ENCODE data around the gene TMEM270.
"Not testable (repeated sequence)": the region's sequence is repeated elsewhere in the genome, so short reads cannot be mapped to it uniquely, and the experiment has no call there.

The TMEM270 gene

DNA sequence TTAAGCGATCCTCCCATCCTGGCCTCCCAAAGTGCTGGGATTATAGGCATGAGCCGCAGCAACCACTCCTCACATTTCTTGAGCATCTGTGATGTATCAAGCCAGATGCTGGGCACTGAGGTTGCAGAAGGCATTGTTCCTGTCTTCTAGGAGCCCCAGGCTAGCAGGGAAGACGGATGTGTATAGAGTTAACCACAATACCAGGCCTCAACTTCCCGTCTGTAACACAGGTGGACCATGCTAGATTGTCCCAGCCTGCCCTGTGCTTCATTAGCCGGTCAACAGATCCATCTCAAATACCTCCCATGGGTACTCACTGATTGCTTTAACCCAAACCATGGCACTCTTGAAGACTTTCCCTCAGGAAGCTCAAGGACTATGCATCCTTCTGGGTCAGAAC, 32.0 kb upstream of the TMEM270 start:
- H3K9me3 Mint-ChIP-seq: no peaks in the 10 kb centered on the region
- no peak overlapping the region for H3K4me3 Mint-ChIP-seq
- peaks cover 3% of the 10 kb centered on the region for H3K27me3 Mint-ChIP-seq
- no peak overlapping the region for H3K27ac Mint-ChIP-seq
- peaks cover 24% of the 10 kb centered on the region for H3K4me1 Mint-ChIP-seq
- ATAC-seq (ENCODE audit: low read depth) (no peak), DNase-seq (ENCODE audit: low spot score in 2 of 2) (no peak)
- no peaks in the 10 kb centered on the region for H3K36me3 Mint-ChIP-seq

DNA sequence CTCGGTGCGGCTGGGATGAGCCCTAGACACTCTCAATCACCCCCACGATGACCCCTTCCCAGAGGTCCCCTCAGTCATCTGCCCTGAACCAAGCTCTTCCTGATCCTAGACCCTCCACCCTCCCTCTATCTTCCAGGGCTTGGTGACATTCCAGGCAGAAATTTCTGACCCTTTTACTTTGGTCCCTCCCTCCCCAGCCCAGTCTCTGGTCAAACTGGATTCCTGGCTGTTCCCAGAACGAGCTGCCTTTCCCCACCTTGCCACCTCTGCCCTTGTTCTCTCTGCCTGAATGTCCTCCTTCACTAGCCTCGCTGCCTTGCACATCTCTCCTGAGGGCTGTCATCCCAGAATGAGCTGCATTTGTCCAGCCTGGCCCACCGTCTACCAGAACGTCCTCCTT, 31.5 kb upstream of the TMEM270 start:
- Mint-ChIP-seq H3K4me3 (no peak overlapping the region), H3K27me3 (peaks cover 3% of the 10 kb centered on the region), H3K27ac (no peak overlapping the region), H3K9me3 (no peaks in the 10 kb centered on the region), H3K4me1 (peaks cover 24% of the 10 kb centered on the region), H3K36me3 (no peaks in the 10 kb centered on the region)
- ATAC-seq (ENCODE audit: low read depth) (no peak), DNase-seq (ENCODE audit: low spot score in 2 of 2) (no peak)

DNA sequence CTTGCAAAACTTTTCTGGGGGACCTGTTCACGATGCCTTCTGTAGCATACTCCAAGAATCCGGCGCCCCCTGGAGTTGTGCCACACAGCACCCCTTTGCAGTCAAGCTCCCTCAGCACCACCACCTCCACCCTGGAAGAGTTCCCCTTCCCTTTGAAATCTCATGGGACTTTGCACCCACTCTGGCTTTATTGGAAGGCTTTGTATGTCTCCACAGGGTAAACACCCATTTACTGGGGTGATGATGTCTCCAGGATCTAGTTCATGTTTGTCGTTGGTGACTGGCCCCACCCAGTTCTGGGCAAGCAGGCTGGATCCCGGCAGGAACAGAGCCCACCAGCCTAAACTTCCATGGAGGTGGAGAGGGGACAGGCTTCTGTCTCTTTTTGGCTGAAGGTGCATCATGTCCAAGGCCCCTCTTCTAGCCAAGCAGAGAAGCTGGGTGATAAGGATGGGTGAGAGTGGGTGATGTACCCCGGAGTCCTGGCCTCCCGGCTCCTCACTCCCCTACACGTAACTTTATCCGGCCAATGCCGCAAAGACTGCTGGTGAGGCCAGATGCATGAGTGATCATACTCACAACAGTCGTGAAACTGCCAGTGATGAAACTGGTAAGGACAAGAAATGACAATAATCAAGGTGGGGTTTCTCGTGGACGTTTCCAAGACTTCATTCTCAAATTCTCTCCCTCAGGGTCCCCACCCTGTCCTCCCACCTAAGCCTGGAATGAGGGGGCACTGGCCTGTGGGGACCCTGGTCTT, 30.9 kb upstream of the TMEM270 start:
- DNase-seq (ENCODE audit: low spot score in 2 of 2): no peak
- H3K4me3 Mint-ChIP-seq: no peak overlapping the region
- ATAC-seq (ENCODE audit: low read depth): no peak
- no peak overlapping the region for H3K27ac Mint-ChIP-seq
- H3K36me3 Mint-ChIP-seq: no peaks in the 10 kb centered on the region
- H3K27me3 Mint-ChIP-seq: peaks cover 3% of the 10 kb centered on the region
- H3K4me1 Mint-ChIP-seq: peaks cover 24% of the 10 kb centered on the region
- H3K9me3 Mint-ChIP-seq: no peaks in the 10 kb centered on the region

DNA sequence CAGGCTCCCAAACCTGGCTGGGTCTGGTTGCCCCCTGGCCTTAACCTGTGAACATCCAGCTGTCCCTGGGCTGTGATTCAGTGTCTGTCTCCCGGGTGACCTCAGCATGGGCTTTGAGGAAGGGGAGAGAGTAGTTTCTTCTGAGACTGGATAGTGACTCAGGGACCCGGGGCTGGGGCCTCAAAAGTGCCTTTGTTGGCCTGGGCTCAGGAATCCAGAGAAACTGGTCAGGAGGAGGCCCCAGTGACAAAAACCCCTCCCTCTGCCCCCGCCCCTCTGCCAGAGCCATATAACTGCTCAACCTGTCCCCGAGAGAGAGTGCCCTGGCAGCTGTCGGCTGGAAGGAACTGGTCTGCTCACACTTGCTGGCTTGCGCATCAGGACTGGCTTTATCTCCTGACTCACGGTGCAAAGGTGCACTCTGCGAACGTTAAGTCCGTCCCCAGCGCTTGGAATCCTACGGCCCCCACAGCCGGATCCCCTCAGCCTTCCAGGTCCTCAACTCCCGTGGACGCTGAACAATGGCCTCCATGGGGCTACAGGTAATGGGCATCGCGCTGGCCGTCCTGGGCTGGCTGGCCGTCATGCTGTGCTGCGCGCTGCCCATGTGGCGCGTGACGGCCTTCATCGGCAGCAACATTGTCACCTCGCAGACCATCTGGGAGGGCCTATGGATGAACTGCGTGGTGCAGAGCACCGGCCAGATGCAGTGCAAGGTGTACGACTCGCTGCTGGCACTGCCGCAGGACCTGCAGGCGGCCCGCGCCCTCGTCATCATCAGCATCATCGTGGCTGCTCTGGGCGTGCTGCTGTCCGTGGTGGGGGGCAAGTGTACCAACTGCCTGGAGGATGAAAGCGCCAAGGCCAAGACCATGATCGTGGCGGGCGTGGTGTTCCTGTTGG, 30.0 kb upstream of the TMEM270 start, which contains the start of gene CLDN4:
Gene CLDN4 (plus strand): TSS at position 316 of the 903 bp plus-strand sequence. CDS start 206 bp downstream, at position 522.
- Mint-ChIP-seq H3K36me3 (no peaks in the 10 kb centered on the region), H3K4me3 (no peak within 1 kb of the TSS), H3K4me1 (peaks cover 24% of the 10 kb centered on the region), H3K9me3 (no peaks in the 10 kb centered on the region), H3K27me3 (peaks cover 3% of the 10 kb centered on the region), H3K27ac (no peak within 1 kb of the TSS)
- DNase-seq (ENCODE audit: low spot score in 2 of 2): no peak
- ATAC-seq (ENCODE audit: low read depth): no peak

DNA sequence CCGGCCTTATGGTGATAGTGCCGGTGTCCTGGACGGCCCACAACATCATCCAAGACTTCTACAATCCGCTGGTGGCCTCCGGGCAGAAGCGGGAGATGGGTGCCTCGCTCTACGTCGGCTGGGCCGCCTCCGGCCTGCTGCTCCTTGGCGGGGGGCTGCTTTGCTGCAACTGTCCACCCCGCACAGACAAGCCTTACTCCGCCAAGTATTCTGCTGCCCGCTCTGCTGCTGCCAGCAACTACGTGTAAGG, 29.4 kb upstream of the TMEM270 start:
- Mint-ChIP-seq H3K27me3 (peaks cover 3% of the 10 kb centered on the region), H3K4me3 (no peak overlapping the region), H3K4me1 (peaks cover 21% of the 10 kb centered on the region), H3K9me3 (no peaks in the 10 kb centered on the region), H3K36me3 (no peaks in the 10 kb centered on the region), H3K27ac (no peak overlapping the region)
- ATAC-seq (ENCODE audit: low read depth): no peak
- no peak for DNase-seq (ENCODE audit: low spot score in 2 of 2)

DNA sequence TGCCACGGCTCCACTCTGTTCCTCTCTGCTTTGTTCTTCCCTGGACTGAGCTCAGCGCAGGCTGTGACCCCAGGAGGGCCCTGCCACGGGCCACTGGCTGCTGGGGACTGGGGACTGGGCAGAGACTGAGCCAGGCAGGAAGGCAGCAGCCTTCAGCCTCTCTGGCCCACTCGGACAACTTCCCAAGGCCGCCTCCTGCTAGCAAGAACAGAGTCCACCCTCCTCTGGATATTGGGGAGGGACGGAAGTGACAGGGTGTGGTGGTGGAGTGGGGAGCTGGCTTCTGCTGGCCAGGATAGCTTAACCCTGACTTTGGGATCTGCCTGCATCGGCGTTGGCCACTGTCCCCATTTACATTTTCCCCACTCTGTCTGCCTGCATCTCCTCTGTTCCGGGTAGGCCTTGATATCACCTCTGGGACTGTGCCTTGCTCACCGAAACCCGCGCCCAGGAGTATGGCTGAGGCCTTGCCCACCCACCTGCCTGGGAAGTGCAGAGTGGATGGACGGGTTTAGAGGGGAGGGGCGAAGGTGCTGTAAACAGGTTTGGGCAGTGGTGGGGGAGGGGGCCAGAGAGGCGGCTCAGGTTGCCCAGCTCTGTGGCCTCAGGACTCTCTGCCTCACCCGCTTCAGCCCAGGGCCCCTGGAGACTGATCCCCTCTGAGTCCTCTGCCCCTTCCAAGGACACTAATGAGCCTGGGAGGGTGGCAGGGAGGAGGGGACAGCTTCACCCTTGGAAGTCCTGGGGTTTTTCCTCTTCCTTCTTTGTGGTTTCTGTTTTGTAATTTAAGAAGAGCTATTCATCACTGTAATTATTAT, 28.9 kb upstream of the TMEM270 start:
- Mint-ChIP-seq H3K36me3 (no peaks in the 10 kb centered on the region), H3K4me1 (peaks cover 15% of the 10 kb centered on the region), H3K4me3 (no peak overlapping the region), H3K9me3 (no peaks in the 10 kb centered on the region), H3K27me3 (peaks cover 3% of the 10 kb centered on the region), H3K27ac (no peak overlapping the region)
- no peak for DNase-seq (ENCODE audit: low spot score in 2 of 2)
- ATAC-seq (ENCODE audit: low read depth): no peak

DNA sequence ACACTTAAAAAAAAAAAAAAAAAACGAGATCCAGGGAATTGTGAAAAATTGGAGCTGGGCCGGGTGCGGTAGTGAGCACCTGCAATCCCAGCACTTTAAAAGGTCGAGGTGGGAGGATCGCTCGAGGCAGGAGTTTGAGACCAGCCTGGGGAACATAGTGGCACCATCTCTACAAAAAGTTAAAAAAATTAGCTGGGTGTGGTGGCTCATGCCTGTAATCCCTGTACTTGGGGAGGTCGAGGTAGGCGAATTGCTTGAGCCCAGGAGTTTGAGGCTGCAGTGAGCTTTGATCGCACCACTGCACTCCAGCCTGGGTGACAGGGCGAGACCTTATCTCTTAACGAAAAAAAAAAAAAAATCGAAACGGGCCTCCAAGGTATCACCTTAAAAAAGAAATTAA, 28.2 kb upstream of the TMEM270 start:
- H3K9me3 Mint-ChIP-seq: no peaks in the 10 kb centered on the region
- ATAC-seq (ENCODE audit: low read depth) (no peak), DNase-seq (ENCODE audit: low spot score in 2 of 2) (no peak)
- no peak overlapping the region for H3K4me3 Mint-ChIP-seq
- peaks cover 3% of the 10 kb centered on the region for H3K27me3 Mint-ChIP-seq
- H3K36me3 Mint-ChIP-seq: no peaks in the 10 kb centered on the region
- no peak overlapping the region for H3K27ac Mint-ChIP-seq
- peaks cover 9% of the 10 kb centered on the region for H3K4me1 Mint-ChIP-seq

DNA sequence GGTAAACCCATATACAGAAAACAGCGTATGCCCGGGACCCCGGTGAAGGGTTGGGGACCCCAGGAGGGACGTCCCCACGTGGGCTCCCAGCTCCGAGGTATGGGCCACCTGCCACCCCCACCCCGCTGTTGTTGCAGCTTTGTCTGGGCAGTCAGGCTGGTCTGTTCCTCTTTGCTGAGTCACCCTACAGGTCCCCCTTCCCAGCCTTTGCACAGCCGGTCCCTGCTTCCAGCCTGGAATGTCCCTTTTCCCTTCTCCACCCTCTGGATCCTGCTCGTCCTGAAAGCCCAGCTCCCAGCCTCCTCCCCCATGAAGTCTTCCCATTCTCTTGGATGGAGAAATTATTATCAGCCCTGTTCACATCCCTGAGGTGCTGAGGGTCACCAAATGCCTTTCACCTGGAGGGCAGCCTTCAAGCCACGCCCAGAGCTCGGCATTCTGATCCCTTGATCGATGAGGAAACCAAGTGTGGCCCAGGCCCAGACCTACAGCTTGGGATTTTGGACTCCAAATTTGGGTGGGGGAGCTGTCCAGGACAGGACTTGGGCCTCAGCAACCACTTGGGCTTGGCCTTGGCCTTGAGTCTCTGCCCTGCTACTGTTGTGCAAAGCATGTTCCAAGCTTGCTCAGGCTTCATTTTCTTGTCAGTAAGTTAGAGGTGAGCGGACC, 27.6 kb upstream of the TMEM270 start:
- Mint-ChIP-seq H3K27ac (no peak overlapping the region), H3K9me3 (no peaks in the 10 kb centered on the region), H3K4me3 (no peak overlapping the region), H3K4me1 (peaks cover 4% of the 10 kb centered on the region), H3K36me3 (no peaks in the 10 kb centered on the region), H3K27me3 (peaks cover 3% of the 10 kb centered on the region)
- no peak for ATAC-seq (ENCODE audit: low read depth)
- DNase-seq (ENCODE audit: low spot score in 2 of 2): no peak

DNA sequence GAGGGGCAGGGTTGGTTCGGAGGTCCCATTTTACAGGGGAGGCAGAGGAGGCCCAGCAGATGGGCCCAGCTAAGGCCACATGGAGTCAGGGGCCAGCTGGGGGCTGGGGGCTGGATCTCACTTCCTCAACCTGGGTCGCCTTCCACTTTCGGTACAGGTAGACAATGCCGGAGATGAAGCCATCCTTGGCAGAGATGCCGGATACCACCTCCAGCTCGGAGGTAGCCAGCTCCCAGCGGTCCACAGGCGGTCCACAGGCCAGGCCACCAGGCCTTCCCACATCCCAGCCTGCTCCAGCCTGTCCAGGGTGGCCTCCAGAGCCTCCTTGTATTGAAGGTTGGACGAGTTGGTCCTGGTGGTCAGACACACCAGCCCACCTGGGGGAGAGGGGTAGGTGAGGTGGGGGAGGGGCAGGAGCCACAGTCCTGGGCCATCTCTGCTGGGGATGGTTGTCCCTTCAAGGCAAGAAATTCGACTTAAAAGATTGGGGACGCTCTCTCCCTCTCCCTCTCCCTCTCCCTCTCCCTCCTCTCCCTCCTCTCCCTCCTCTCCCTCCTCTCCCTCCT, 26.2 kb upstream of the TMEM270 start:
- DNase-seq (ENCODE audit: low spot score in 2 of 2): no peak
- H3K36me3 Mint-ChIP-seq: no peaks in the 10 kb centered on the region
- H3K27ac Mint-ChIP-seq: no peak overlapping the region
- no peaks in the 10 kb centered on the region for H3K9me3 Mint-ChIP-seq
- H3K4me1 Mint-ChIP-seq: peaks cover under 1% of the 10 kb centered on the region
- peaks cover under 1% of the 10 kb centered on the region for H3K27me3 Mint-ChIP-seq
- H3K4me3 Mint-ChIP-seq: no peak overlapping the region
- no peak for ATAC-seq (ENCODE audit: low read depth)

DNA sequence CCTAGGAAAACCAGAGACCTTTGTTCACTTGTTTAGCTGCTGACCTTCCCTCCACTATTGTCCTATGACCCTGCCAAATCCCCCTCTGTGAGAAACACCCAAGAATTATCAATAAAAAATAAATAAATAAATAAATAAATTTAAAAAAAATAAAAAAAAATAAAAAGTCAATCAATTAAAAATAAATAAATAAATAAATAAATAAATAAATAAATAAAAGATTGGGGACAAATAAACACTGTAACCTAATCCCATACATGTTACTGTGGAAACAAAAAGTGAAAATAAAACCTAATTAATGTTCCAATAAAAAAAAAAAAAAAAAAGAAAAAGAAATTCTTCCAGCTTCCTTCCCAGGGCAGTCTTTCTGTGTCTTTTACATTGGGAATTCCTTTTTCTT, 23.8 kb upstream of the TMEM270 start:
- not testable (repeated sequence) for H3K4me1 Mint-ChIP-seq; H3K27me3 Mint-ChIP-seq; H3K27ac Mint-ChIP-seq; H3K36me3 Mint-ChIP-seq; ATAC-seq (ENCODE audit: low read depth); DNase-seq (ENCODE audit: low spot score in 2 of 2); H3K9me3 Mint-ChIP-seq; H3K4me3 Mint-ChIP-seq

DNA sequence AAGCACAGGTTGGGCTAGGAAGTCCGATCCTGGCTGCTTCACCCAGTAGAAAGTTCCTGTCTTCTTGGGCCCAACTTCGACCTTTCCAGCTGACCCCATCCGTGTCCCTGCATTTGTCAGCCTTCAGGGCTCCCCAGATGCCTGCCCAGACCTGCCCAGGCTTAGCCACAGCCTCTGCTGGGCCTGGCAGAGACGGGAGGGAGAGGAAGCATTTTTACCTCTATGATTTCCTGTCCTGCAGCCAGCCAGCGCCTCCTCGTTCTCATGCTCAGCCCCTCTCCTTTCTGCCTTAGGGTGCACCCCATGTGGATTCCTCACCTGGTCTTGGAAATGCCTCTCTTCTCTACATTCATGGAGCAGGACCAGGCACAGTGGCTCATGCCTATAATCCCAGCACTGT, 22.3 kb upstream of the TMEM270 start:
- no peak for DNase-seq (ENCODE audit: low spot score in 2 of 2)
- no peaks in the 10 kb centered on the region for H3K36me3 Mint-ChIP-seq
- no peaks in the 10 kb centered on the region for H3K27me3 Mint-ChIP-seq
- no peaks in the 10 kb centered on the region for H3K9me3 Mint-ChIP-seq
- no peak overlapping the region for H3K4me3 Mint-ChIP-seq
- H3K4me1 Mint-ChIP-seq: peaks cover 3% of the 10 kb centered on the region
- no peak for ATAC-seq (ENCODE audit: low read depth)
- no peak overlapping the region for H3K27ac Mint-ChIP-seq

DNA sequence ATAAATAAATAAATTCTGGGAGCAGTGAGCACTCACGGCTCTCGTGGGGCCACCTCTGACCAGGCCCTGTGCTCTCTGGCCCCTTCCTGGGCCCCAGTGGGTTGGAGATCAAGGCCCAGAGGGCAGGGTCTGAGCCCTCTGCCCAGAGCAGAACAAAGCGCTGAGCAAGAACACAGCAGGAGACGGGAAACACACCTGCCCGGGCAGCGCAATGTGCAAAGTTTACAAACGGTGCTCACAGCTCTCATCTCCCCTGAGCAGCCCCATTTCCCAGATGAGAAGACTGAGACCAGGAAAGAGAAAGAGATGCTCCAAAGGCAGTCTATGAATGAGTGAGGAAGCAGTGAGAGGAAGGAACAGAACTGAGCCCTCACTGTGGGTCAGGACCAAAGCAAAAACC, 21.7 kb upstream of the TMEM270 start:
- H3K9me3 Mint-ChIP-seq: no peaks in the 10 kb centered on the region
- no peaks in the 10 kb centered on the region for H3K27me3 Mint-ChIP-seq
- peaks cover 5% of the 10 kb centered on the region for H3K4me1 Mint-ChIP-seq
- ATAC-seq (ENCODE audit: low read depth) (no peak), DNase-seq (ENCODE audit: low spot score in 2 of 2) (no peak)
- H3K4me3 Mint-ChIP-seq: no peak overlapping the region
- H3K27ac Mint-ChIP-seq: no peak overlapping the region
- no peaks in the 10 kb centered on the region for H3K36me3 Mint-ChIP-seq
